Measurements from ENCODE around the gene DAGLA.

DNA sequence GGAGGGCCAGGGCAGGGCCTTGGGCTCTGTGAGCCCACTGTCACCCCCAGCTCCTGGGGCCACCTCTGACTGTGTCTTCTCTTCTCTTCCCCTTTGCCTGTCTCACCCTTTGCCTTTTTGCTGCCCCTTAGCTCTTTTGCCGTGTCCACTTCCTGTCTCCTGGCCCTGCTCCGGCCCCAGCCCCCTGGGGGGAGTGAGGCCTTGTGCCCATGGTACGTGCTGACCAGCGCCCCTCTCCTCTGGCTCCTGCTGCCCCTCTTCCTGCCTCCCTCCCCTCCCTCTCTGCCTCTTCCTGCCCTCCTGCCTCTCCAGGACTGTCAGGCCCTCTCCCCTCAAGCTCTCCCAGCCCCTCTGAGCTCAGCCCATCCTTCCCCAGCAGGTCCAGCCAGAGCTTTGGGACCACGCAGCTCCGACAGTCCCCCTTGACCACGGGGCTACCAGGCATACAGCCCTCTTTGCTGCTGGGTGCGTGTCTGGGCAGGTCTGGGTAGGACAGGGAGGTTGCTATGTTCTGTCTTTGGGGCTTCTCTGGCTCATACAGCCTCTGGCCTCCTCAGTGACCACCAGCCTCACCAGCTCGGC, 100.5 kb downstream of the DAGLA start:
- TF ChIP-seq, protein P1, sequence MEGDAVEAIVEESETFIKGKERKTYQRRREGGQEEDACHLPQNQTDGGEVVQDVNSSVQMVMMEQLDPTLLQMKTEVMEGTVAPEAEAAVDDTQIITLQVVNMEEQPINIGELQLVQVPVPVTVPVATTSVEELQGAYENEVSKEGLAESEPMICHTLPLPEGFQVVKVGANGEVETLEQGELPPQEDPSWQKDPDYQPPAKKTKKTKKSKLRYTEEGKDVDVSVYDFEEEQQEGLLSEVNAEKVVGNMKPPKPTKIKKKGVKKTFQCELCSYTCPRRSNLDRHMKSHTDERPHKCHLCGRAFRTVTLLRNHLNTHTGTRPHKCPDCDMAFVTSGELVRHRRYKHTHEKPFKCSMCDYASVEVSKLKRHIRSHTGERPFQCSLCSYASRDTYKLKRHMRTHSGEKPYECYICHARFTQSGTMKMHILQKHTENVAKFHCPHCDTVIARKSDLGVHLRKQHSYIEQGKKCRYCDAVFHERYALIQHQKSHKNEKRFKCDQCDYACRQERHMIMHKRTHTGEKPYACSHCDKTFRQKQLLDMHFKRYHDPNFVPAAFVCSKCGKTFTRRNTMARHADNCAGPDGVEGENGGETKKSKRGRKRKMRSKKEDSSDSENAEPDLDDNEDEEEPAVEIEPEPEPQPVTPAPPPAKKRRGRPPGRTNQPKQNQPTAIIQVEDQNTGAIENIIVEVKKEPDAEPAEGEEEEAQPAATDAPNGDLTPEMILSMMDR (conservative IDR thresholded peaks at IDR 0.05): no peak
- no peak for TF ChIP-seq ZFX (IDR thresholded peaks at IDR 0.05)
